GM12864 (cell line): ENCODE data around the gene SORCS2.

Experiments used
- DNase-seq: peaks from one replicate; pipeline ENCODE4 v3.0.0-alpha.2; 2011; ENCODE audit warnings: low read depth
- H3K4me3 ChIP-seq: 2 replicates; pipeline ENCODE4 v1.5.1; 2011; ENCODE audit warnings: mild to moderate bottlenecking, low read depth, low read length, control low read depth
- CTCF ChIP-seq: IDR thresholded peaks from 2 replicates; pipeline ENCODE4 v1.5.1; 2011; ENCODE audit warnings: low read depth, mild to moderate bottlenecking, moderate library complexity, low read length, control low read depth, inconsistent platforms; ENCODE audit errors: missing control alignments

The SORCS2 gene

DNA sequence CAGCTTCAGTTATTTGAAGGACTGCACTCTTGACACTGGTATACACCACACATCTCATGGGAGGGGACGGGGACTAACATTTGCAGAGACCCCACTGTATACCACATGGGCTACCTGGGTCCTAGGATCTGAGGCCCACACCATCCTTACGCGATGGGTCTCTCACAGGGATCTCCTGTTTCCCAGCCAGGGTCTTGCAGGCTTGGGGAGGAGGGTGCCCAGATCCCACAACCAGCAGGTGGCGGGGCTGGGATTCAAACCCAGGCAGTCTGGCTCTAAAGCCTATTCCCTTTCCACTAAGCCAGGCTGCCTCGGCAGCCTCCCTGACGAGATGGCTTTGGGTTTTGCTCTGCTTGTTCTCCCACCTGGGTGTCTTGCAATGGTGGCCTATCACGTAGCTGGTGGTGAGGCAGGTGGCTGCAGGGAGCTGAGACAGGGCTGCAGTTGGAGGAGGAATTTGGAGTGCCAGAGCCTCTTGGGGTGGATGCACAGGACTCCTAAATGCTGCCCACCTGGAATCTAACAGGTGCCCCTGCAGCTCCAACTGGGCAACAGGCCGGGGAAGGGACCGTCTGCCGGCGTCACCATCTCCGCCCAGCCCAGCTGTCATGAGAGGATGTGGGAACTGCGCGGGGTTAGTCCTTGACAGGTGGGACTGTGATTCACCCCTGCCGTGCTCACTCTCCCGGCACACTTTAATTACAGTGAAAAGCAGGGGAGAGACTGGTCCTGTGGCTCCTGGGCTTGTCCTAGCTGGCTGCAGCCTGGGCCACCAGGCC is 131.7 kb downstream of the SORCS2 start:
- TF ChIP-seq CTCF: peak; percentile 18
- no peak for DNase-seq
- H3K4me3 ChIP-seq: no peak overlapping the region

DNA sequence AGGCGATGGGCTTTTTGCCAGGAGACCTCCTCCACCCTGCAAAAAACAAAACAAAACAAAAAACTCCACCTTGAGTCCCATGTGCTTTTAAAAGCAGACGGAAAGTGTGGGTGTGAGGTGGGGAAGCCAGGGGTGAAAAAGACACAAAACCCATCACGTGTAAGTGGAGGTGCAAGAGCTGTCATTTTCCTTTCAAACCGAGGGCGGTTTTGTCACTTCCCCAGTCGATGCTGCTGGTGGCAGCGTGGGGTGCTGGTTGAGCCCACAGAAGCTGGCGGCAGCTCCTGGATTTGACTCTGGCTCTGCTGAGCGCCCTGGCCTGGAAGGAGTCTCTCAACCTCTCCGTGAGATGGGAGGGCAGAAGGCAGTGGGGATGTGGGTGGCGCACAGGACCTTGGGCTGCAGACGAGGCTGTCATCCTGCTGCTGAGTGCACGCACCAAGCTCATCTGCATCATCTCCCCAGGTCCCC is 132.3 kb downstream of the SORCS2 start:
- no peak overlapping the region for H3K4me3 ChIP-seq
- no peak for TF ChIP-seq CTCF
- DNase-seq: no peak

DNA sequence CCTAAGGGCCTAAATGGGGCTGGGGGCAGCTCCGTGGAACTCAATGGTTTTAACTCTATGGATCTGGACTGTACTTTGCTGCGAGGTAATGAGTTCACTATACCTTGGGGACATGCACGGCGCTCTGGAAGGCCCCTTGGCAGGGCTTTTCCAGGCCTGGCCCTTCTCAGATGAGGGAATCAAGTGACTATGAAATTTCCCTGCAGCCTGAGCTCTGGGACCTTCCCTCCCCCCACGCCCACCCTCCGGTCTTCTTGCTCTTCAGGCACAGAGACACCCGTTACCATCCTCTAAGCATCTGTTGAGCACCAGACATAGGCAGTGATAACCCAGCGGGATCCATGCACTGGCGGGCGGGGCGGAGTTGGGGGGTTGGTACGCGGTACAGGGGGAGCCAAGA is 133.2 kb downstream of the SORCS2 start:
- no peak for DNase-seq
- no peak for TF ChIP-seq CTCF
- no peak overlapping the region for H3K4me3 ChIP-seq

DNA sequence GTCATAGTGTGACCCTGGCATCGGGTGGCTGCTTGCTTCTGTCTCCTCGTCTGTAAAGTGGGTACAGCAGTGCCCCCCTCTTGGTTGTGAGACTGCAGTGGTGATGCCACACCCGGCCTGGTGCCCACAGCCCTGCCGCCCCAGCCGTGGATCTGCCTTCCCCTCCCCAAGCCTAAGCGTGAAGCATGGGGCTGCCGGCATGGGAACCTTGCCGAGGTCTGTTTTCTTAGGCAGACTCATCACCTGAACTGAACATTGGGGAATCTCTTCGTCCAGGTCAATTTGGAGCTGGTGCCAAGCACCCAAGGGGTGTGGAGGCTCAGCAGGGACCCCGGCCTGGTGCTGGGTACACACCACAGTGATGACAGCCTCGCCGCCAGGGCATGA is 134.0 kb downstream of the SORCS2 start:
- no peak for TF ChIP-seq CTCF
- H3K4me3 ChIP-seq: no peak overlapping the region
- no peak for DNase-seq

DNA sequence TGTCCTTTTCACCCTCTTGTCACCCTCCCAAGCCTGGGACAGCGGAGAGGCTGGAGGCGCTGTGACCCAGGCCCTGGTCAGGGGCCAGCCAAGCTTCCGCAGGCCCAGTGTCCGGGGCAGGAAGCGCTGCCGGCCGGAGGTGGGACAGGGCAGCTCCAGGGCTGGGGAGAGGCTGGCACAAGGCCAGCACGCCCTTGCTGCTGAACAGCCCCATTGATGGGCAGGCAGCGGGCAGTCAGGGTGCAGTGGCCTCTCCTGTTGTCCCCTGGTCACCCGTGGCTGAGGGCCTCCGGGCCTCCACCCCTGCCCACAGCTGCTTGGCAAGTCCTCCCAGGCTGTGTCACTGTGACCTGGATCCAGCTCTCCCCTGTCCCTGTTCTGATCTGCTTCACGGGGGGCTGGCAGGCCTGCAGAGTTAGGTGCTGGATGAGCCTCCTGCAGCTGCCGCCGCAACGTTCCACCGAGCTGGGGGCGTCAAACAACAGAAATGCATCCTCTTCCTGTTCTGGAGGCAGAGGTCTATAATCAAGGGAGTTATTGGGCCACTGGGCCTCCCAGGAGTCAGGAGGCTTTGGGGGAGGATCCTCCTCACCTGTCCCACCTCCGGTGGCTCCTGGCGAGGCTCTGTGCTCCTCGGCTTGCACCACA is 134.5 kb downstream of the SORCS2 start:
- TF ChIP-seq CTCF: no peak
- no peak for DNase-seq
- no peak overlapping the region for H3K4me3 ChIP-seq

DNA sequence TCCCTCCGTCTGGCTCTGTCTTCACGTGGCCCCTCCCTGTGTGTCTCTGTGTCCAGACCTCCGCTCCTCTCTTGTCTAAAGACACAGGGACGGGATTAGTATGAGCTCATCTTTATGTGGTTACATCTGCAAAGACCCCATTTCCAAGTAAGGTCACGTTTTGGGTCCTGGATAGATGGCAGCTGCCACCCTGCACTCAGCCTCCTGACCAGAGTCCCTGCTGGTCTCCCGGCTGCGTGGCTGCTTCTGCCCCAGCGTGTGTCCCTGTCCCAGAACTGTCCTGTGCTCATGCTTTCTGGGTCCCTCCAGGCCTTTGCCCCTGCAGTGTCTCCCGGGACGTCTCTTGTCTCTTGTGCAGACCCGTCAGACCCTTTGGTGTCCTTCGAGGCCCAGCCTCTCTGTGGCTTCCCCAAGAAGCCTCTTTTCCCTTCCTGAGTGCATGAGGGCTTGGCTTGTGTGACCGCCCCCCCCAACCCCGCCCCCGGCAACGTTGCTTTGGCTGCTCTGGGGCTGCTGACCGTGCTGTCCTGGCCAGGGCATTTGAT is 135.1 kb downstream of the SORCS2 start:
- no peak for TF ChIP-seq CTCF
- no peak for DNase-seq

More for the DNA sequence above, 135.1 kb downstream of the SORCS2 start:
- no peak overlapping the region for H3K4me3 ChIP-seq
